HEK293T (cell line): ENCODE data around the gene BAZ2A.

Source experiments
- ARNT ChIP-seq: fragments of 450-650 bp; IDR thresholded peaks from 2 replicates; pipeline ENCODE4 v1.6.1; 2017; ENCODE audit warnings: mild to moderate bottlenecking
- BHLHE40 ChIP-seq: fragments of 450-650 bp; IDR thresholded peaks from 2 replicates; pipeline ENCODE4 v1.6.1; 2016; ENCODE audit warnings: mild to moderate bottlenecking, moderate library complexity, borderline replicate concordance
- CTBP1 ChIP-seq: fragments of 450-650 bp; IDR thresholded peaks from 2 replicates; pipeline ENCODE4 v1.6.1; 2016; ENCODE audit warnings: borderline replicate concordance
- ELF4 ChIP-seq: fragments of 450-650 bp; IDR thresholded peaks from 2 replicates; pipeline ENCODE4 v1.6.1; 2017; ENCODE audit warnings: antibody characterized with exemption
- FOXK2 ChIP-seq: fragments of 450-650 bp; IDR thresholded peaks from 2 replicates; pipeline ENCODE4 v1.6.1; 2016; ENCODE audit warnings: mild to moderate bottlenecking
- FOXM1 ChIP-seq: fragments of 450-650 bp; IDR thresholded peaks from 2 replicates; pipeline ENCODE4 v1.6.1; 2017; ENCODE audit warnings: mild to moderate bottlenecking, borderline replicate concordance
- HDGF ChIP-seq: fragments of 450-650 bp; IDR thresholded peaks from 2 replicates; pipeline ENCODE4 v1.6.1; 2017; ENCODE audit warnings: antibody characterized with exemption, borderline replicate concordance
- L3MBTL2 ChIP-seq: fragments of 450-650 bp; conservative IDR thresholded peaks from 2 replicates; pipeline ENCODE4 v1.6.1; 2016; ENCODE audit warnings: mild to moderate bottlenecking
- LEF1 ChIP-seq: fragments of 450-650 bp; IDR thresholded peaks from 2 replicates; pipeline ENCODE4 v1.6.1; 2017; ENCODE audit warnings: mild to moderate bottlenecking, borderline replicate concordance
- SP1 ChIP-seq: fragments of 450-650 bp; IDR thresholded peaks from 2 replicates; pipeline ENCODE4 v1.6.1; 2017
- SUZ12 ChIP-seq: fragments of 450-650 bp; IDR thresholded peaks from 2 replicates; pipeline ENCODE4 v1.6.1; 2016; ENCODE audit warnings: mild to moderate bottlenecking
- TARDBP ChIP-seq: fragments of 450-650 bp; IDR thresholded peaks from 2 replicates; pipeline ENCODE4 v1.6.1; 2016
- ZNF384 ChIP-seq: fragments of 450-650 bp; IDR thresholded peaks from 2 replicates; pipeline ENCODE4 v1.6.1; 2016

DNA sequence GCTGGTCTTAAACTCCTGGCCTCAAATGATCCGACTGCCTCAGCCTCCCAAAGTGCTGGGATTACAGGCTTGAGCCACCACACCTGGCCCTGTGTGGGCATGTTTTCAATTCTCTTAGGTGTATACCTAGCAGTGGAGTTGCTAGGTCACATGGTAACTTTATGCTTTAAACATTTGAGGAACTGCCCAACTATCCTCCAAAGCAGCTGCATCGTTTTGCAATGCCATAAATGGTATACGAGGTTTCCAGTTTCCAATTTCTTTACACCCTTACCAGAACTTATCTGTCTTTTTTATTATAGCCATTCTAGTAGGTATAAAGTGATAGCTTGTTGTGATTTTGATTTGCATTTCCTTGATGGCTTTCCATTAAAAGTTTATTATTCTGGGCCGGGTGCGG, 83.4 kb downstream of the BAZ2A start:
- TF ChIP-seq ZNF384 (no peak), CTBP1 (no peak), FOXM1 (no peak), FOXK2 (no peak), L3MBTL2 (no peak), SUZ12 (no peak), ELF4 (no peak), LEF1 (no peak), SP1 (no peak), BHLHE40 (no peak), HDGF (no peak), TARDBP (no peak), ARNT (no peak)
